Measurements from ENCODE around the gene EIF4G1.

Gene EIF4G1

GRCh38 chr3:184372911-184373310, 58.5 kb downstream of the EIF4G1 start:
- no peak overlapping the region for H3K9ac ChIP-seq (ENCODE audit: low read length)
- H3K4me2 ChIP-seq (ENCODE audit: low read length): no peak overlapping the region
- no peaks in the 10 kb centered on the region for H3K9me2 ChIP-seq (ENCODE audit: low read depth, low read length)
- no peak overlapping the region for H2AFZ ChIP-seq (ENCODE audit: low read length)
- H3K4me1 ChIP-seq (ENCODE audit: insufficient read depth, low read length, severe bottlenecking): no peaks in the 10 kb centered on the region
- H3K36me3 ChIP-seq (ENCODE audit: insufficient read depth, low read length): peaks cover 18% of the 10 kb centered on the region
- H4K20me1 ChIP-seq (ENCODE audit: insufficient read depth, low read length): no peaks in the 10 kb centered on the region
- H3K27me3 ChIP-seq (ENCODE audit: insufficient read depth, low read length): no peaks in the 10 kb centered on the region; the same call in 1 of the 2 replicates
- TF ChIP-seq, protein P1, sequence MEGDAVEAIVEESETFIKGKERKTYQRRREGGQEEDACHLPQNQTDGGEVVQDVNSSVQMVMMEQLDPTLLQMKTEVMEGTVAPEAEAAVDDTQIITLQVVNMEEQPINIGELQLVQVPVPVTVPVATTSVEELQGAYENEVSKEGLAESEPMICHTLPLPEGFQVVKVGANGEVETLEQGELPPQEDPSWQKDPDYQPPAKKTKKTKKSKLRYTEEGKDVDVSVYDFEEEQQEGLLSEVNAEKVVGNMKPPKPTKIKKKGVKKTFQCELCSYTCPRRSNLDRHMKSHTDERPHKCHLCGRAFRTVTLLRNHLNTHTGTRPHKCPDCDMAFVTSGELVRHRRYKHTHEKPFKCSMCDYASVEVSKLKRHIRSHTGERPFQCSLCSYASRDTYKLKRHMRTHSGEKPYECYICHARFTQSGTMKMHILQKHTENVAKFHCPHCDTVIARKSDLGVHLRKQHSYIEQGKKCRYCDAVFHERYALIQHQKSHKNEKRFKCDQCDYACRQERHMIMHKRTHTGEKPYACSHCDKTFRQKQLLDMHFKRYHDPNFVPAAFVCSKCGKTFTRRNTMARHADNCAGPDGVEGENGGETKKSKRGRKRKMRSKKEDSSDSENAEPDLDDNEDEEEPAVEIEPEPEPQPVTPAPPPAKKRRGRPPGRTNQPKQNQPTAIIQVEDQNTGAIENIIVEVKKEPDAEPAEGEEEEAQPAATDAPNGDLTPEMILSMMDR (IDR thresholded peaks at IDR 0.05; ENCODE audit: low read length): no peak
- TF ChIP-seq EZH2 (IDR thresholded peaks at IDR 0.05; ENCODE audit: borderline replicate concordance, low read length): no peak
- H3K79me2 ChIP-seq (ENCODE audit: insufficient read depth, low read length): no peaks in the 10 kb centered on the region
- H3K4me3 ChIP-seq (ENCODE audit: low read depth, low read length, poor library complexity, severe bottlenecking): no peak overlapping the region
- H3K27ac ChIP-seq (ENCODE audit: low read depth, low read length, poor library complexity, severe bottlenecking): no peak overlapping the region
- H3F3A ChIP-seq (ENCODE audit: insufficient read depth, low read length): no peaks in the 10 kb centered on the region
- H3K9me3 ChIP-seq (ENCODE audit: low read length): no peaks in the 10 kb centered on the region

- TF ChIP-seq EZH2 (IDR thresholded peaks at IDR 0.05; ENCODE audit: borderline replicate concordance, low read length): no peak
- TF ChIP-seq, protein P1 (IDR thresholded peaks at IDR 0.05; ENCODE audit: low read length): no peak
- no peaks in the 10 kb centered on the region for H4K20me1 ChIP-seq (ENCODE audit: insufficient read depth, low read length)
- no peaks in the 10 kb centered on the region for H3K9me2 ChIP-seq (ENCODE audit: low read depth, low read length)
- H3K27ac ChIP-seq (ENCODE audit: low read depth, low read length, poor library complexity, severe bottlenecking): no peak overlapping the region
- H2AFZ ChIP-seq (ENCODE audit: low read length): no peak overlapping the region
- peaks cover 13% of the 10 kb centered on the region for H3K36me3 ChIP-seq (ENCODE audit: insufficient read depth, low read length)
- H3K9ac ChIP-seq (ENCODE audit: low read length): no peak overlapping the region
- H3K4me1 ChIP-seq (ENCODE audit: insufficient read depth, low read length, severe bottlenecking): no peaks in the 10 kb centered on the region
- H3K4me2 ChIP-seq (ENCODE audit: low read length): no peak overlapping the region
- no peaks in the 10 kb centered on the region for H3K9me3 ChIP-seq (ENCODE audit: low read length)
- H3K4me3 ChIP-seq (ENCODE audit: low read depth, low read length, poor library complexity, severe bottlenecking): no peak overlapping the region
- peaks cover under 1% of the 10 kb centered on the region; the same call in 1 of the 2 replicates for H3K27me3 ChIP-seq (ENCODE audit: insufficient read depth, low read length)
- H3F3A ChIP-seq (ENCODE audit: insufficient read depth, low read length): no peaks in the 10 kb centered on the region
- no peaks in the 10 kb centered on the region for H3K79me2 ChIP-seq (ENCODE audit: insufficient read depth, low read length)
These were observed 59.0 kb downstream of the EIF4G1 start for GRCh38 chr3:184373422-184373821.

- TF ChIP-seq, protein P1 (IDR thresholded peaks at IDR 0.05; ENCODE audit: low read length): no peak
- TF ChIP-seq EZH2 (IDR thresholded peaks at IDR 0.05; ENCODE audit: borderline replicate concordance, low read length): no peak
- no peaks in the 10 kb centered on the region for H4K20me1 ChIP-seq (ENCODE audit: insufficient read depth, low read length)
These were observed 61.5 kb downstream of the EIF4G1 start for GRCh38 chr3:184375747-184376461.

More at GRCh38 chr3:184375747-184376461, 61.5 kb downstream of the EIF4G1 start:
- Histone ChIP-seq H3K9me3 (ENCODE audit: low read length) (no peaks in the 10 kb centered on the region), H3K4me2 (ENCODE audit: low read length) (no peak overlapping the region), H3F3A (ENCODE audit: insufficient read depth, low read length) (no peaks in the 10 kb centered on the region), H3K36me3 (ENCODE audit: insufficient read depth, low read length) (no peaks in the 10 kb centered on the region), H2AFZ (ENCODE audit: low read length) (no peak overlapping the region), H3K27me3 (ENCODE audit: insufficient read depth, low read length) (peaks cover 7% of the 10 kb centered on the region; the same call in 1 of the 2 replicates), H3K4me3 (ENCODE audit: low read depth, low read length, poor library complexity, severe bottlenecking) (no peak overlapping the region), H3K79me2 (ENCODE audit: insufficient read depth, low read length) (no peaks in the 10 kb centered on the region), H3K27ac (ENCODE audit: low read depth, low read length, poor library complexity, severe bottlenecking) (no peak overlapping the region), H3K4me1 (ENCODE audit: insufficient read depth, low read length, severe bottlenecking) (no peaks in the 10 kb centered on the region), H3K9me2 (ENCODE audit: low read depth, low read length) (no peaks in the 10 kb centered on the region), H3K9ac (ENCODE audit: low read length) (no peak overlapping the region)

All from OCI-LY1 (cell line).